Muscle of arm (tissue), 12 donors: Measurements from ENCODE around the gene ITGB2. TPM values are rescaled to one million over a fixed set of nuclear protein-coding genes. Genes with fewer than 3 reads are reported as not detected.

Experiments
- polyA plus RNA-seq, 12 donors: library from polyadenylated mRNA; unstranded; fragments of 120-200 nt; gene quantifications; one replicate each; pipeline ENCODE4 v1.2.1, GENCODE V29; 2013; ENCODE audit not compliant: insufficient read length in 12 of 12

The ITGB2 gene
- polyA plus RNA-seq, 12 donors: 6.6 to 27.9 (median 9.8) TPM; not detected in 1

Other genes with a start within 250 kb of the ITGB2 start
- gene KRTAP12-1, start 238.7 kb downstream of the ITGB2 start, polyA plus RNA-seq: not detected
- not detected for gene KRTAP10-12, start 223.7 kb downstream of the ITGB2 start, polyA plus RNA-seq
- 1 to 10 TPM in 3 of 12 donors, under 1 TPM in 6, not detected in 3; 0.05 to 9.3 (median 0.18) TPM for gene TSPEAR, start 209.3 kb downstream of the ITGB2 start, polyA plus RNA-seq
- gene UBE2G2, start 119.1 kb downstream of the ITGB2 start, polyA plus RNA-seq: 100 to 1,000 TPM in 6 of 12 donors, 10 to 100 TPM in 6; 63.0 to 863 (median 98.5) TPM
- gene SUMO3, start 102.8 kb downstream of the ITGB2 start, polyA plus RNA-seq: 10 to 100 TPM in 11 of 12 donors, not detected in 1; 60.7 to 88.3 (median 66.5) TPM
- 100 to 1,000 TPM in 11 of 12 donors, not detected in 1; 115 to 170 (median 129) TPM for gene PTTG1IP, start 47.2 kb downstream of the ITGB2 start, polyA plus RNA-seq
- gene SLX9, start 19.1 kb upstream of the ITGB2 start, polyA plus RNA-seq: 10 to 100 TPM in 11 of 12 donors, not detected in 1; 12.8 to 34.5 (median 15.4) TPM
- gene ADARB1, start 153.7 kb upstream of the ITGB2 start, polyA plus RNA-seq: 10 to 100 TPM in 11 of 12 donors, not detected in 1; 22.6 to 43.0 (median 28.7) TPM